ENCODE measurements around the gene FMO3.

The FMO3 gene

DNA sequence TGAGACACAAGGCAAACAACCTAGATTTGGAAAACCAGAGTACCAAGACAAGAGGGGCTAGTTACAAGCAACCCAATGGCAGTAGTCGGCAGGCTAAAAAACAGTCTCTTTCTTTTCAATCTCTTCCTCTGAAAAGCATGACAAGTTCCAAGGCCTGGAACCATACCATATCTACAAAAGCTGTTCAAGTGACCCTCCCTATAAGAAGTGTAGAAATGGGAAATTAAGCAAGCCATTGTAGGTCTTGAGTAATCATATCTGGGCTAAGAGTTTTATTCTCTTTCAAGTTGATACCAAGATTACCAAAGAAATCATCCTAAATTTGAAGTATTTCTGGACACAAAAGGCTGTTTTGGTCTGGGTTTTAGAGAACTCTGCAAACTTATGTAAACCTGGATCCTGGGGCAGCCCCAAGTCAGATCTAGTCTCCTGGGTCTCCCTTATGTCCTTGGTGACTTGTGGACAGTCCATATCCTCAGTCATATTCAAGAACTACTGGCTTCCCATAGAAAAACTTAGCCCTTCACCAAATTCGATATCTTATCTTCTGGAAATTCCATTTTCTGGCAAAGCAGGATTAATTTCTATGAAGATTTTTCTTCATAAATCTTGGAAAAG lies 24.7 kb downstream of the FMO3 start:
- no peak for DNase-seq (ENCODE audit: low read depth, low spot score)

DNA sequence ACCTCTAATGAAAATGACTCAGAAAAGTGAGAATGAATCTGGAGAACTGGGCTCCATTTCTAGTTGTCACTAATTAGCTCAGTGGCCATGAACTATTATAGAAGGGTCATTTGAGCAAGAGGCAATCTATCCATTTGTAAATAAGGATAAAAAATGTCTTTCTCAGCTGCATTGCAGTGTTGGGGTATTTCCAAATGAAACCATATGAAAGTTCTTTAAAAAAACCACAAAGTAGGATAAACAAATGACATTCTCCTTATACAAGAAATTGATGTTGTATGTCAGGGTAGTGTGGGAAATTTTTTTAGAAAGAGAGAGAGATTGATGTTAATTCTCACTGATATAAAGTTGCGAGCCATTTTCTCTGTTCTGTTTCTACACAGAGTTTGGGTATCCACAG lies 26.0 kb downstream of the FMO3 start:
- DNase-seq (ENCODE audit: low read depth, low spot score) = no peak

DNA sequence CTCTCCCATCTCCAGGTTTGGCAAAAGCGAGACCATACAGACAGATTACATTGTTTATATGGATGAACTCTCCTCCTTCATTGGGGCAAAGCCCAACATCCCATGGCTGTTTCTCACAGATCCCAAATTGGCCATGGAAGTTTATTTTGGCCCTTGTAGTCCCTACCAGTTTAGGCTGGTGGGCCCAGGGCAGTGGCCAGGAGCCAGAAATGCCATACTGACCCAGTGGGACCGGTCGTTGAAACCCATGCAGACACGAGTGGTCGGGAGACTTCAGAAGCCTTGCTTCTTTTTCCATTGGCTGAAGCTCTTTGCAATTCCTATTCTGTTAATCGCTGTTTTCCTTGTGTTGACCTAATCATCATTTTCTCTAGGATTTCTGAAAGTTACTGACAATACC lies 26.4 kb downstream of the FMO3 start:
- DNase-seq (ENCODE audit: low read depth, low spot score) = no peak

GRCh38 chr1:171119648-171120047 lies 28.9 kb downstream of the FMO3 start:
- no peak for DNase-seq (ENCODE audit: low read depth, low spot score)

DNA sequence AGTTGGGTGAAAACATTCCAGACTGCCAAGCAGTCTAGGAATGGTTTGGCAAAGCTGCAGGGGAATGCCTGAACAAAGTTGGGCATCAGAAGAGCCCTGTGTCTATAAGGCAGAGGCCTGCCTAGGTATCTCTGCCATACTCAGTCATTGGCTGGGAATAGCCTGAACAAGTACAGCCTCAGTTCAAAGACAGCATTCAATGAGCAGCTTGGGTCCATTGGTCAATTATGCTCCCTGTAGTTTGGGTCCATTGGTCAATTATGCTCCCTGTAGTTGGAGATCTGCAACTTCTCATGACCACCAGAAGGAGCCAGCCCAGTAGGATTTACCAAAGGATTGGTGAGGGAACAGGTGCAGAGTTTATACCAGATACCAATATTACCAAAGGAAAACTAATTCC lies 31.6 kb downstream of the FMO3 start:
- DNase-seq (ENCODE audit: low read depth, low spot score) = no peak

DNA sequence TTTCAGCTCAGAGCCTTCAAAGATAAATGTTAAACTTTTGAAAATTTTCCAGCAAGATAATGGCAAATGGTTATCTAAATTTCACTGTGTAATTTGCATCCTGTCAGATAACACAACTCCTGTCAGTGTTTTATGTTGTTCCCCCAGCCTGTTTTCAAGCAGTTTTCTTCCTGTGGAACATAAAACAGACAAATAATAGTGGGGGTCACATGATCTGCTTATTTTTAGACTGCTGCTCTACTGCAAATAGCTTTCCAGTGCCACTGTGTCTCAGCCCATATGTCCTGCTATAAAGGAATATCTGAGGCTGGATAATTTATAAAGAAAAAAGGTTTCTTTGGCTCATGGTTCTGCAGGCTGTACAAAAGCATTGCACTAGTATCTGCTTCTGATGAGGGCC lies 32.2 kb downstream of the FMO3 start:
- no peak for DNase-seq (ENCODE audit: low read depth, low spot score)

DNA sequence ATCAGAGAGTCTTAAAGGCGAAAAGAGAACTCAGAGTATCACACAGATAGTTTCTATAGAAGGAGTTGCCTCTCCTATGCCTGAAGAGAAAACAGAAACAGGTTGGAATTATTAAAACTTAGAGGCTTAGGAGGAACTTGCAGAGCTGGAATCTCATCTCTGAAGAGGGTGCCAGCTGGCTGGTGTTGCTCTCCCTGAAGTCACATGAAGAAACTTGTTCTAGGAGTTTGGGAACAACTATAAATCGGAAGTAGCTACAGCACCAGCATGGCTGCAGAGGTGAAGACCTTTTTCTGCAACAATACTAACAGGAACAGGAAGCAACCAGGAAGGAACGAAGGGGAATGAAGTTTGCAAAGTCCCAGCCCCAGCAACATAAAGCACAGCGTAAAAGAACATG lies 35.8 kb downstream of the FMO3 start:
- DNase-seq (ENCODE audit: low read depth, low spot score) = no peak

DNA sequence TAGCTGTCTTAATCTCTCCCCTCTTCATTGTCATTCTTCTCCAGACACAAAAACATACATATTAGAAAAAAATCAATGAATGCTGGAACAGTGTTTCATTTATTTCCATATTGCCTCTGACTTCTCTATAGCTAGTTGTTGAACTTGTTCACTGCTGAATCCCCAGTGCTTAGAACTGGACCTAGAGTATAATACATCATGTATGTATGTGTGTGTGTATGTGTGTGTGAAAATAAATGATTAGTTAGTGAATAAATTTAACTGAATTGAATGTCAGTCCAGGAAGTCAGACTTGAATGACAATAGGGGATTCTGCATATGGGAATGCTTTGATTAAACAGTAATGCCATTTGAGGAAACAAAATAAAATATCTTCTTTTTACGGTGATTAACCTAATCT lies 36.4 kb downstream of the FMO3 start:
- DNase-seq (ENCODE audit: low read depth, low spot score) = no peak

DNA sequence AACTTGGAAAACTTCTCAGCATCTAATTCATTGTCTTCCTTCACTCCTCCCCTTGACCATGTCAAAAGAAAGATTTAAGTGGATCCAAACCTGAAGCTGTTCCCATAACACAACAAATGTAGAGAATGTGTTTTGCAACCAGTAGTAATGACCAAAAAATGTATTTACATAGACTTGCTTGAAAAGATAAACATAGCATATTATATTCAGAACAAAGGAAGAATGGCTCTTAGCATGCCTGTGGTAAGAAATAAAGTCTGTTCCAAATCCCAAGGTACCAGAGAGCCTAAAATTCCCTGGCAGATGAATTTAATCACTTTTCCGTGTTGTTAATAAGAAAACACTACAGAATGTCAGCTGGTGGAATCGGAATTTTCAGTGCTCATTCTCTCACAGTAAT lies 36.8 kb downstream of the FMO3 start:
- DNase-seq (ENCODE audit: low read depth, low spot score) = no peak

DNA sequence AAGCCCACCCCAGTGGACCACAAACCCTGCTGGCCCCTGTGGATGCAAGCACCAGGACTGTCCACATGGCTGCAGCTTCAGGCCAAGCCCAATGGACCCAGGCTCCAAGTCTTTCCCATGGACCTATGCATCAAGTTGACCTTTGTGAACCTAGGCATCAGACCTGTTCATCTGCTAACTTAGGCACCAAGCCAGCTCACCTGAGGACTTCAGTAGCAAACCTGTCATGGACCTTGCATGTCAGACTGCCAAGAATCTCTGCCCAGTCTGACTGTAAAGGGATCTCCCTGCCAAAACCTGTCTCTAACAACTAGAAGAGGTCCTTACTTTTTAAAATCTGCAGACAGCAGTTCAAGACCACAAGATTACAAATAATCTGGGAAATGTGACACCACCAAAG lies 37.8 kb downstream of the FMO3 start:
- no peak for DNase-seq (ENCODE audit: low read depth, low spot score)

- no peak for DNase-seq (ENCODE audit: low read depth, low spot score)
Observed at GRCh38 chr1:171134204-171134923, 43.7 kb downstream of the FMO3 start.

DNA sequence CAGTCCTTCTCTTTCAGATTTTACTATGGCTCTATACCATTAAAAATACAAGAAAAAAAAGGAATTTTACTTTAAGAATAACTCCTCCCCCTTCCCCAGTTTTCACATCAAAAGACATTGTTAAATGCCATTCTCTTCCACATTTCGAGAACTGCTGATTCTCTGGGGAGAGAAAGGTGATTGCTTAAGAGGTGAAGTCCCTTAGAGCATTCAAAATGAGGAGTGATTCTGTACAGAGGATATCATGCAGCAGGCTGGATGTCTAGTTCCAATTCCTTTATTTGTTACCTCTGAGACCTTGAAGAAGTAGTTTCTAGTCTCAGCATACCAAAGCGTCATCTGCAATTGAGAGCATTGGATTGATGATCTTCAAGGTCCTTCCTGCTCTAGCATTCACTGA lies 46.9 kb downstream of the FMO3 start:
- no peak for DNase-seq (ENCODE audit: low read depth, low spot score)

GRCh38 chr1:171138980-171139379 lies 48.3 kb downstream of the FMO3 start:
- no peak for DNase-seq (ENCODE audit: low read depth, low spot score)

DNA sequence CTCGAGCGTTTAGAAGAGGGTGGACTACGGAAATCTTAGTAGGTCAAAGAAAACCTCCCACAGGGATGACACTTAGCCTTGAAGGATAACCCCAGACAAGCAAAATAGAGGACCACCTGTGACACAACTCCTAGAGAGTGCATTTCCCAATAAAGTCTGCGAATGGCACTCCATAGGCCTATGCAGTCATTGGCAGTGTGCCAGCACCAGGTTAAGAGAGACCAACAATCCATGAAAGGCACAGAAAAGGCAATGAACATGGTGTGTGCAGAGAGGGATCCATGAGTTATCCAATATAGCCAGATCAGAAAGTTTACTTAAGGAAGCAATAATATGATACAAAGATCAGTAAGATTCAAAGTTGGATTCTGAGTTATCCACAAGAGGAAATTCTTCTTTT lies 49.2 kb downstream of the FMO3 start:
- no peak for DNase-seq (ENCODE audit: low read depth, low spot score)

DNA sequence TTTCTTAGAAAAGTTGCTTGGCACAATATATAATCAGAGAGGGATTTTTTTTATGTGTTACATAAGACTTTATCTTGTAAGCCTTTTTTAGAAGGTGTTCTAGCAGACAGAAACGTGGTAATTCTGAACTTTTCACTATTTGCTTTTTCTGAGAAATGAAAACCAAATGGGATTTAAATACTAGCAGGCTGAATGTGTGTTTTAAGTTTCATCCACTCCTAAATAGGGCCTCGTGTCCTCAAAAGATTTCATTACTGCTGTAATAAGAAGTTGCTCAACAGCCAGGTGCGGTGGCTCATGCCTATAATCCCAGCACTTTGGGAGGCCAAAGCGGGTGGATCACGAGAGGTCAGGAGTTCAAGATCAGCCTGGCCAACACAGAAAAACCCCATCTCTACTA lies 49.7 kb downstream of the FMO3 start:
- DNase-seq (ENCODE audit: low read depth, low spot score) = no peak

DNA sequence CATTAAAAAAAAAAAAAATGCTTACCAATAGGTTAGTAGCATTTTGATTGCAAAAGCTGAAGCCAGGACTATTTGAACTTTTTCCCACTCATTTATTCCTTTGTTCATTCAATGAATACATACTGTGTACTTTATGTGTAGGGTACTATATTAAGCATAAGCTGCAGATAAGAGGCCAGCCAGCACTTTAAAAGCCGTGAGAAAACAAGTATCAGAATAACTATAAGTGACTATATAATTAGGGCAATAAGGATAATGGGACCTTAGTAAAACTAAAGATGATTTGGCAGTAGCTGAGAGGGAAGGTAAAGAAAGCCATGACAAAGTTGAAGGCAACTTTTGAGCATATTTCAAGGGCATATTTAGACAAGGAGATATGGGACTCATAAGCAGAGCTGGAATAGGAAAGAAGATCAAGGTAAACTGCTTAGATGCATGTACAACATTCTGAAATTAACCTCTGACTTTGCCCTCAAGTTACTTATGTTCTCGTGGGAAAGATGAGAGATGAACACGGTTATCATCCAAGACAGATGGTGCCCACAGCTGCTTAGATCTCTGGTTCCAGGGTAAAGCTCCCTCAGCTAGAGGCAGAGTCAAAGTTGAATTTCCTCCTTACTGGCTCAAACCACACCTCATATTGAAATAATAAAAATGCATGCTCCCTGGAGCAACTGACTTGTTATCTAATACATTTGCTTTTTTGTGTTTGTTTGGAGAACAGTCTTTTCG lies 50.4 kb downstream of the FMO3 start:
- no peak for DNase-seq (ENCODE audit: low read depth, low spot score)

GRCh38 chr1:171141688-171142415 lies 51.1 kb downstream of the FMO3 start:
- DNase-seq (ENCODE audit: low read depth, low spot score) = no peak

- no peak for DNase-seq (ENCODE audit: low read depth, low spot score)
Observed at GRCh38 chr1:171142416-171143385, 52.0 kb downstream of the FMO3 start.

- DNase-seq (ENCODE audit: low read depth, low spot score) = no peak
Observed at GRCh38 chr1:171150156-171150555, 59.5 kb downstream of the FMO3 start.

DNA sequence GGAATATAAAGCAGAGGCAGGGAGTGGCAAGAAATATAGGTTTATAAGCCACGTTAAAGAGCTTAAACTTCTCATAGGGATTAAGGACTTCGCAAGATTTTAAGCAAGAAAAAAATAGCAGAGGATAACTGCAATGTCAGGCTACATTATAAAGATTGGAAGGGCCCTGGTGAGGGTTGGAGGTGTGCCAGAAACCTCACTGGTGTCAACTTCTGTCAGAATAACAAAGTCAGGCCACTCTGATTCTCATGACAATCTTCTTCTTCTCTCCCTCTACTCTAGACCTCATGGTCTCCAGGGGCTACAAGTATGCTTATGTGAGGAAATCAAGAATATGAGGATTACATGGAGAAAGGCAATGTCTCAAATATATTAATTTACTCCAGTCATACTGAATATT lies 61.8 kb downstream of the FMO3 start:
- no peak for DNase-seq (ENCODE audit: low read depth, low spot score)

GRCh38 chr1:171155484-171155883 lies 64.8 kb downstream of the FMO3 start:
- DNase-seq (ENCODE audit: low read depth, low spot score) = no peak

Measured in activated naive CD8-positive, alpha-beta T cell treated with anti-CD3 and anti-CD28 coated beads, Interleukin-2, amount 50 U/mL, for 16 hours (primary cell).